Endothelial cell of umbilical vein (primary cell): ENCODE measurements around the gene PPM1E.

Experiments
- CTCF ChIP-seq, 2 donors: IDR thresholded peaks; 1 replicate in 1 of 2; 2 replicates in 1 of 2; pipeline ENCODE4 v1.5.1; 2011; ENCODE audit warnings: low read length in 2 of 2, mild to moderate bottlenecking in 2 of 2, moderate library complexity in 2 of 2, control low read depth in 1 of 2, inconsistent platforms in 1 of 2, low read depth in 1 of 2; ENCODE audit not compliant: insufficient read depth in 1 of 2; ENCODE audit errors: extremely low read depth in 1 of 2
- MYC ChIP-seq: IDR thresholded peaks from one replicate; pipeline ENCODE4 v1.6.1; 2011; ENCODE audit warnings: mild to moderate bottlenecking, low read depth, low read length

- TF ChIP-seq MYC, result no peak
- TF ChIP-seq CTCF (IDR thresholded peaks at IDR 0.05; ENCODE audit: extremely low read depth in 1 of 2, insufficient read depth in 1 of 2, low read depth in 1 of 2, low read length in 2 of 2), result no peak
These were observed 272.1 kb downstream of the PPM1E start for GRCh38 chr17:59027750-59028149.
